Bronchial epithelial cell (primary cell): ENCODE data around the gene HIVEP1. TPM values are rescaled to one million over a fixed set of nuclear protein-coding genes. Genes with fewer than 3 reads are reported as not detected.
A peak's percentile ranks its signal among the peaks of the same experiment; 100 is the strongest.

Experiments
- DNase-seq: peaks from one replicate; pipeline ENCODE4 v3.0.0-alpha.2; 2010; ENCODE audit warnings: low read depth
- FAIRE-seq: peaks from 2 replicates; lab custom pipeline; 2011; peaks lifted over from hg19 to GRCh38; lab: Jason Lieb, UNC
- H3K27me3 ChIP-seq: 2 replicates; pipeline ENCODE4 v1.5.1; 2011; ENCODE audit warnings: low read length; ENCODE audit not compliant: control insufficient read depth, insufficient read depth
- H3K36me3 ChIP-seq: 2 replicates; pipeline ENCODE4 v1.5.1; 2011; ENCODE audit warnings: low read length; ENCODE audit not compliant: control insufficient read depth, insufficient read depth
- H3K4me3 ChIP-seq: 2 replicates; pipeline ENCODE4 v1.5.1; 2011; ENCODE audit warnings: mild to moderate bottlenecking, low read depth, low read length, control low read depth
- total RNA-seq: library from RNA; depleted of rRNA; stranded (reverse); fragments of >200 nt; gene quantifications from 2 replicates; pipeline ENCODE4 v1.2.1, GENCODE V29; 2014
- TF ChIP-seq, protein P1 (sequence below): IDR thresholded peaks from 2 replicates; pipeline ENCODE4 v1.5.1; 2011; ENCODE audit warnings: mild to moderate bottlenecking, moderate library complexity, low read length, control low read depth, inconsistent platforms; ENCODE audit not compliant: insufficient read depth, severe bottlenecking

Gene HIVEP1
- total RNA-seq, 1 donor from 2014 or later = 6.8 TPM

DNA sequence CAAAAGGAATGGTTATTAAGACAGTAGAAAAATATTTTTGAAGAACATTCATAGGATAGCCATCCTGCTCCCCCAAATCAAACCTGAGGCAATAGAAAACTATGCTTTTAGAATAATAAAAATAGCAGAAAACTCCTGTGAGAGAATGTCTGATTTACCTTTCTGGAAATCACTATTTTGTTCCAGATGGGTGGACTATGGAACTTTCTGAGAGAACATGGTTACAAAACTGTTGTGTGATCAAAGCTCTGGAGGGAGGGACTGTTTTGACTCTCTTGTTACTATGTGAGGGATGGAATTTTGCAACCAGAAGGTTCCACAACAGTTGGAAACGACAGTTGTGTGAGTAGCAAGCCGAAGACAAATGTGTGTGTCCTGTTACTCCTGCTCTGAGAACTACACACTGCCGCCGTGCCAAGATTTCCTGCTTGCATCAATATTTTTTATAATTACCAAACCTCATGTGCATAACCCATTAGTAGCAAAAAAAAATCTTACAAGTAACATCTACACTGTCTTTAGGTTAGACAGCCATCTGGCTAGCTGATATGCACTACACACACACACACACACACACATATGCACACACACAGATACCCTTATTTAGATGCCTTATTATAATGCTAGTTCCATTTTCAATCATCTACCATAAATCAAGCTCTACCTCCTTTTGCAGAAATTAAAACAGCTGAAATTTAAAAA, 11.0 kb upstream of the HIVEP1 start:
- FAIRE-seq (no peak), DNase-seq (no peak)
- H3K27me3 ChIP-seq = no peaks in the 10 kb centered on the region
- H3K4me3 ChIP-seq = no peak overlapping the region
- H3K36me3 ChIP-seq = no peaks in the 10 kb centered on the region
- TF ChIP-seq, protein P1, sequence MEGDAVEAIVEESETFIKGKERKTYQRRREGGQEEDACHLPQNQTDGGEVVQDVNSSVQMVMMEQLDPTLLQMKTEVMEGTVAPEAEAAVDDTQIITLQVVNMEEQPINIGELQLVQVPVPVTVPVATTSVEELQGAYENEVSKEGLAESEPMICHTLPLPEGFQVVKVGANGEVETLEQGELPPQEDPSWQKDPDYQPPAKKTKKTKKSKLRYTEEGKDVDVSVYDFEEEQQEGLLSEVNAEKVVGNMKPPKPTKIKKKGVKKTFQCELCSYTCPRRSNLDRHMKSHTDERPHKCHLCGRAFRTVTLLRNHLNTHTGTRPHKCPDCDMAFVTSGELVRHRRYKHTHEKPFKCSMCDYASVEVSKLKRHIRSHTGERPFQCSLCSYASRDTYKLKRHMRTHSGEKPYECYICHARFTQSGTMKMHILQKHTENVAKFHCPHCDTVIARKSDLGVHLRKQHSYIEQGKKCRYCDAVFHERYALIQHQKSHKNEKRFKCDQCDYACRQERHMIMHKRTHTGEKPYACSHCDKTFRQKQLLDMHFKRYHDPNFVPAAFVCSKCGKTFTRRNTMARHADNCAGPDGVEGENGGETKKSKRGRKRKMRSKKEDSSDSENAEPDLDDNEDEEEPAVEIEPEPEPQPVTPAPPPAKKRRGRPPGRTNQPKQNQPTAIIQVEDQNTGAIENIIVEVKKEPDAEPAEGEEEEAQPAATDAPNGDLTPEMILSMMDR = no peak

DNA sequence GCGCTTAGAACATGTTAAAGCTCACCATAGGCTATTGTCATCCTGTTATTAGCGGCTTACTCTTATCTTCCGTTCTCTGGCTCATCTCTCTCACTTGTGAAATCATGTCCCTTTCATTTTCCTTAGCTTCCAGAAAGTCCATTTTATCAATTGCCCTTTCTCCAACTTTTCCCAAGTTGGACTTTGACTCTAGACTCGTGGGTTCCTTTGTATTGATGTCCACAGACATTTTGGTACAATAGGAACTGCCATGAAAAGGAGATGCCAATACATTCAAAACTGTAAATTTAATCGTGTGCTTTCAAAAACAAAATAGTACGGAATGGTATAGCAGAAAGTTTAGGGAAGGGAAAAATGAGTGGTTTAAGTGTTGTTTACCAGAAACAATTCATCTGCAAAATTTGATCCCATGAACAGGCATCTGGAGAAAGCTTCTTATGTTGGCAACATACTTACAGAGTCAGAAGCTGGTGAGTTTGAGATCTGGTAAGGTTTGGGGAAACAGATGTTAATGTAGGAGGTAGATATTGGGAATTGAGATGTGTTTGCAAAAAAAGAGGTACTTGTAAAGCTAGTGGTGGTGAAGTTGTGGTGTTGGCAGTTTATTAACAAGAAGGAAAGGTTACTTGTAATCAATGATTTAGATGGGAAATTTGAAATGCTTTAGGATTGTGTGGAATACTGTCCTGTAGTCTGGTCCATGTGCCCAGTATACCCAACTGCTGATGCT, 10.2 kb upstream of the HIVEP1 start:
- H3K27me3 ChIP-seq = no peaks in the 10 kb centered on the region
- TF ChIP-seq, protein P1 = no peak
- H3K36me3 ChIP-seq = no peaks in the 10 kb centered on the region
- FAIRE-seq (no peak), DNase-seq (no peak)
- H3K4me3 ChIP-seq = no peak overlapping the region

DNA sequence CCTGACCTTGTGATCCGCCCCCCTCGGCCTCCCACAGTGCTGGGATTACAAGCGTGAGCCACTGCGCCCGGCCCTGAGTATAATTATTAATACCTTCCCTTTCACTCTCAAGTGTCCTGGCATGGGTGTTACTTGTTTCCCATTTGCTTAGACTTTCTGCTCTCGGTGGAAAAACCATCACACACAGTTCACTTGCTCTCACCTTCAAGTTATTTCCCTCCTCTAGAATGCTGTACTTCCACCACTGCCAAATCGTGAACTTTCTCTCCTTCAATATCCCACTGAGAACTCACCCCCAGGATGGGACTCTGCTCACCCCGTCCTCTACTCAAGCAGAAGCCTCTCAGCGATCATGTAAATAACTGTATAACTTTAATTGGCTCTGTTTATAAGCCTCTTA, 4.6 kb upstream of the HIVEP1 start:
- H3K27me3 ChIP-seq = no peaks in the 10 kb centered on the region
- H3K36me3 ChIP-seq = no peaks in the 10 kb centered on the region
- TF ChIP-seq, protein P1 = no peak
- H3K4me3 ChIP-seq = no peak overlapping the region
- no peak for DNase-seq
- no peak for FAIRE-seq

DNA sequence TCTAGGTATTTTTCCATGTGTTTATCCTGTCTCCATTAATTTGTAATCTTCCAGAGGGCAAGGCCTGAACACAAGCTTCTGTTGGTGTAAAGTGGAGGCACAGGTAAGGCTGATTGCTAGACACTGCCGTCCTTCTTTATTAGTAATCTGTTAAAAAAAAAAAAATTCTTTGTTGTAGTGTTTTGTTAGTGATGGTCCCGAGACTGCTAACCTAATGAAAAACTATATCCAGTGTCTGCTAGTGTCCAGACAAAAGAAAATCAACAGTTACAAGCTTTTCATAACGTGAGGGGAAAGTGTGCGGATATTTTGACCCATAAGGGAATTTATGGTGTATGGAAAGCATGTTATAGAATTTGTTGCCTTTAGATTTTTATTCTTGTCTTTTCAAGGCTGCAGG, 4.2 kb upstream of the HIVEP1 start:
- Histone ChIP-seq H3K4me3 (peak overlapping the region; percentile 86), H3K27me3 (no peaks in the 10 kb centered on the region), H3K36me3 (no peaks in the 10 kb centered on the region)
- FAIRE-seq (no peak), DNase-seq (peak; percentile 20)
- TF ChIP-seq, protein P1 = no peak

DNA sequence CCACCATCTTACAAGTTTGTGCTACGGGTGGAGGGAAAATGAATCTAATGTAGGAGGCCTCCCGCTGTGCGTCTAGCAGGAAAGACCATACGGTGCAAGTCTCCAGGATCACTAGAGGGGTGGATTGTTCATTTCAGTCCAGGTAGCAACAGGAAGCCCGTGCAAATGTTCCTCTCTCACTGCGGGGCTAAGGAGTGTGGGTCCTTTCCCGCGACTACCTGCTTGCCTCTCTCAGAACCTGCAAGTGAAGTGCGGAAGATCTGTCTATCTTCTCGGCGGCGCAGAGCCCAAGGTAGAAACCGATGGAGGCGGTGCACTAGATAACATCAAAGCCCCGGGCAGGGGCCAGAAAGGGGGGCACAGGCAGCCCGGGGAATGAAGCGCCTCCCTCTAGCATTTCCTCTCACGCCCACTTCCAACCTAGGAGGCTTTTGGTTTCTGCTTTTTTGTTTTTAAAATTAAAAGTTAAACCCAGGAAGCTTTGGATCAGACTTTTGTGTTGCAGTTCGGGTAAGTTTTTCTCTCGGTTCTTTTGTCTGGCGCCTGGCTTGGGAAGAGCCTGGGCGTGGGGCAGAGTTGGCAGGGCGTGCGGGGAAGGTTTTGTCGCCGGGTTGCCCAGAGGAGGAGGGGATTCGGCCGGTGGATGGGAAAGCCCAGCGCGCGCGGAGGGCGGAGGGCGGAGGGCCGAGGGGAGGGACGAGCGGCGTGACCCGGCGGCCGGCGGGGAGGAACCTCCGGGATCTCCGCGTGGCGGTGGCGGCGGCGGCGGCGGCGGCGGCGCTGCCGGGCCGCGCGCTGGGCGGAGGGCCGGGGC, 3.5 kb upstream of the HIVEP1 start:
- Histone ChIP-seq H3K36me3 (no peaks in the 10 kb centered on the region), H3K27me3 (no peaks in the 10 kb centered on the region), H3K4me3 (peak overlapping the region; percentile 86)
- TF ChIP-seq, protein P1 = no peak
- peak; percentile 59 for DNase-seq
- no peak for FAIRE-seq
